ENCODE results near the gene PSMG1.

The PSMG1 gene

DNA sequence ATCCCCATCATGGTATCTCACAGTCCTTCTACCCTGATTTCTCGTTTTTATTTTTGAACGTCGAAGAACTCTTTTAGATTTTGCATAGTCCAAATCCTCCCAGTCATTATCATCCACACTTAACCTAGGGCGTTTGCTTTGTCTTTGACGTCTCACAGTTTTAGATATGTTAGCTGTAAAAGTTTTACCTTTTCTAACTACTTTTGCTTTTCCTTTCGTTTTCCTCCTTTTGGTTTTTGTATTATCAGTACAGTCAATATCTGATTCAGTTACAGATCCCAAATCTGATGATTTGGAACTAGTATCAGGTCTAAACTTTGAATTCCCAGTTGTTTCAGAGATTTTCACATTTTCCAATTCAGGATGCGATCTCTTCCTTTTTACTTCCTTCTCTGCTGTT lies 13.1 kb upstream of the PSMG1 start:
- DNase-seq (ENCODE audit: extremely low read depth, insufficient read length), result no peak
- Histone ChIP-seq H3K4me3 (replicated peaks; ENCODE audit: low read depth, low read length) (no peak overlapping the region), H3K36me3 (ENCODE audit: control insufficient read depth, insufficient read depth, low read length) (peaks cover 16% of the 10 kb centered on the region), H3K27me3 (replicated peaks; ENCODE audit: control insufficient read depth, insufficient read depth, low read length) (no peaks in the 10 kb centered on the region)
- TF ChIP-seq, protein P1, sequence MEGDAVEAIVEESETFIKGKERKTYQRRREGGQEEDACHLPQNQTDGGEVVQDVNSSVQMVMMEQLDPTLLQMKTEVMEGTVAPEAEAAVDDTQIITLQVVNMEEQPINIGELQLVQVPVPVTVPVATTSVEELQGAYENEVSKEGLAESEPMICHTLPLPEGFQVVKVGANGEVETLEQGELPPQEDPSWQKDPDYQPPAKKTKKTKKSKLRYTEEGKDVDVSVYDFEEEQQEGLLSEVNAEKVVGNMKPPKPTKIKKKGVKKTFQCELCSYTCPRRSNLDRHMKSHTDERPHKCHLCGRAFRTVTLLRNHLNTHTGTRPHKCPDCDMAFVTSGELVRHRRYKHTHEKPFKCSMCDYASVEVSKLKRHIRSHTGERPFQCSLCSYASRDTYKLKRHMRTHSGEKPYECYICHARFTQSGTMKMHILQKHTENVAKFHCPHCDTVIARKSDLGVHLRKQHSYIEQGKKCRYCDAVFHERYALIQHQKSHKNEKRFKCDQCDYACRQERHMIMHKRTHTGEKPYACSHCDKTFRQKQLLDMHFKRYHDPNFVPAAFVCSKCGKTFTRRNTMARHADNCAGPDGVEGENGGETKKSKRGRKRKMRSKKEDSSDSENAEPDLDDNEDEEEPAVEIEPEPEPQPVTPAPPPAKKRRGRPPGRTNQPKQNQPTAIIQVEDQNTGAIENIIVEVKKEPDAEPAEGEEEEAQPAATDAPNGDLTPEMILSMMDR (IDR thresholded peaks at IDR 0.05; ENCODE audit: insufficient read depth, low read length, poor library complexity, severe bottlenecking), result no peak

DNA sequence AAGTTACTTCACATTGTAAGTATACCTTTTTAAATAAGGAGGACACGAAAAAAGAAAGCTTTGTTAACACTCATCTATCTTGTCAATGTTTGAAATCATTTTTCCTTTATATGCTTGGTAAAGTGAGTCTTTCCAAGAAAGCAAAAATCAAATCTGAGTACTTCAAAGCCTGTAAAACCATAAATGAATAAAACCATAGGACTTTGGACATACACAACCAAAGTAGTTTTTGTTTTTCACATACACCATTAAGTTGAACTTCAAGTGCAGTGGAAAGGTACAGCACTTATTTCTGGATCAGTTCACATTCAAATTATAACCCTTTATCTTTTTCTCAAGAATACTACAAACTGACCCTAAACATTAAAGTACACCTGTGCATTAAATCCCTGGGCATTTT lies 10.1 kb upstream of the PSMG1 start:
- no peak overlapping the region for H3K4me3 ChIP-seq (replicated peaks; ENCODE audit: low read depth, low read length)
- TF ChIP-seq, protein P1 (IDR thresholded peaks at IDR 0.05; ENCODE audit: insufficient read depth, low read length, poor library complexity, severe bottlenecking), result no peak
- peaks cover 8% of the 10 kb centered on the region for H3K36me3 ChIP-seq (ENCODE audit: control insufficient read depth, insufficient read depth, low read length)
- DNase-seq (ENCODE audit: extremely low read depth, insufficient read length), result no peak
- H3K27me3 ChIP-seq (replicated peaks; ENCODE audit: control insufficient read depth, insufficient read depth, low read length), result no peaks in the 10 kb centered on the region

DNA sequence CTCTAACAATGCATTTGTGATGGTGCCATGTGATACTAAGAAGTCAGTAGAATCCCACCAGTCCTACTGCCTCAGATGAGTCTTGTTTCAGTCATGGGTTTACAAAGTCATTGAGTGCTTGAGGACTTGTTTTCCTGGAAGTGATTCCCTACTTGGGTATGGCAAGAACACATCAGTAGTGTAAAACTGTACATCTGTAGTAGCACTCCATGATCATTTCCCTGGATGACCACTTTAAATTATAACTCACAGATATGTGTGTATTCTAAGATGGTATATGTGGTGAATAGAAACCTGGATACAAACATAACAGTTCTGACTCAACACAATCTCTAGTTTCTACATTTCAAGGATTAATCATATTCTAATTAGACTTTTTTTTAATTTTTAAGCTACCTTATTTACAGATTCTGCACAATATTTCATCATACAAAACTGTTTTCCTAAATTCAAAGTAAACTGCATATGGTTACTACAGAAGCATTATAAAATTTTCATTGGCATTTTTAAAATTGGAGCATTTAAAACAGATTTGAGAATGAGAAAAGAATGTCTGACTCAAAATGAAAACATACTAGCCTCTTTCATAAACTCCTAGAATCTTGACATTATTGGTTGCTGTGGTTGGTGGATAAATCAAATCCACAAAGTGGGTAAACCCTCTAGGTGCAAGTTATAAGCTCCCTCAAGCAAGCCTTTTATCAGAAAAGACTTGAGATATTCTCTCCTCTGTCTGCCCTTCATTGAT lies 6.8 kb upstream of the PSMG1 start:
- no peak for DNase-seq (ENCODE audit: extremely low read depth, insufficient read length)
- Histone ChIP-seq H3K27me3 (replicated peaks; ENCODE audit: control insufficient read depth, insufficient read depth, low read length) (no peaks in the 10 kb centered on the region), H3K36me3 (ENCODE audit: control insufficient read depth, insufficient read depth, low read length) (no peaks in the 10 kb centered on the region), H3K4me3 (replicated peaks; ENCODE audit: low read depth, low read length) (no peak overlapping the region)
- TF ChIP-seq, protein P1 (IDR thresholded peaks at IDR 0.05; ENCODE audit: insufficient read depth, low read length, poor library complexity, severe bottlenecking), result no peak

DNA sequence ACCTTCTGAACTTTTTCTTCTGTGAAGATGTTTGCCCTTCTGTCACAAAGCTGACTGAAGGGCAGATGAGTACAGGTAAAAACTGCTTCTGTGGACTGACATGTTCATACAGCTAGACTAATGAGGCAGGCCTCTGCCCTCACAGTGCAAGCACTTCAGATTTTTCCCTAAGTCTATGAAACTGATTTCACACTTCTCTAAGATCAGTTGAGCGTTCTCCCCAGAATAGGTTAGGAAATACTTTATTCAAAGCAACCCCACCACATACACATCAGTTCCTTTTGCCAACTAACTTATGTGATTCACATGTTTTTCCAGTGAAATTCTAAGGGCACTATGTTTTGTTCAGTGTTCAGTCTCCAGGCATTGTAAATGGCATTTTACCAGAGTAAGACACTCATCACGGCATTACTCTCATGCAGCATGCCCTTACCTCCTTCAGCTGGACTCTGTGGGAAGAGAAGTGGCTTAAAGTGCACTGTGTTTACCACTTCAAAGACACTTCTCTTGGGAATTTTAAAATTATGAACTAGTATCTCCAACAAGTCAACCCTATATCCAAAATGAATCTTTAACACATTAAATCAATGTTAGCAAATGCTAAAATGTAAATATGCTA lies 5.4 kb upstream of the PSMG1 start:
- TF ChIP-seq, protein P1 (IDR thresholded peaks at IDR 0.05; ENCODE audit: insufficient read depth, low read length, poor library complexity, severe bottlenecking), result no peak
- Histone ChIP-seq H3K4me3 (replicated peaks; ENCODE audit: low read depth, low read length) (no peak overlapping the region), H3K36me3 (ENCODE audit: control insufficient read depth, insufficient read depth, low read length) (no peaks in the 10 kb centered on the region), H3K27me3 (replicated peaks; ENCODE audit: control insufficient read depth, insufficient read depth, low read length) (no peaks in the 10 kb centered on the region)
- DNase-seq (ENCODE audit: extremely low read depth, insufficient read length), result no peak

DNA sequence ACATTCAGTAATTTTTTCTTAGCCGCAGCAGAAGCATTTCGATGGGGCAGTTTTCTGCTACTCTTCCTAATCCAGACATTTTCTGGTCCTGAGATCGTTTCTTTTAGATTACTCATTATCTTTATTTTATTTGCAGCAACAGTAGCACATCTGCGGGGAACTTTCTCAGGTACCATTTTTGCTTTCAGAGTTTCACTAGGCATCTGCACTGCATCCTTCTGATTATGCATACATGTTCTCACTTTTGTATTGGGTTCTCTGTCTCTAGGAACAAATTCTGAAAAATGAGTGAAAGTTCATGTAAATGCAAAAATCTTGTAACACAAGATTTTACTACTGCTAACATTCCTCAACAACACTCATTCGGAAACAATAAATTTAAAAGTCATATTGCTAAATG lies 3.9 kb upstream of the PSMG1 start:
- H3K36me3 ChIP-seq (ENCODE audit: control insufficient read depth, insufficient read depth, low read length), result no peaks in the 10 kb centered on the region
- TF ChIP-seq, protein P1 (IDR thresholded peaks at IDR 0.05; ENCODE audit: insufficient read depth, low read length, poor library complexity, severe bottlenecking), result no peak
- no peak for DNase-seq (ENCODE audit: extremely low read depth, insufficient read length)
- no peak overlapping the region for H3K4me3 ChIP-seq (replicated peaks; ENCODE audit: low read depth, low read length)
- H3K27me3 ChIP-seq (replicated peaks; ENCODE audit: control insufficient read depth, insufficient read depth, low read length), result no peaks in the 10 kb centered on the region

Data from GM06990 (cell line).